Fibroblast of lung (primary cell): ENCODE results near the gene ZNF550. TPM values are rescaled to one million over a fixed set of nuclear protein-coding genes. Genes with fewer than 3 reads are reported as not detected.

Experiments
- DNase-seq, 2 donors: peaks; one replicate each; pipeline versions ENCODE4 v3.0.0 to v3.0.0-alpha.2; 2010; ENCODE audit warnings: low read depth in 2 of 2
- H2AFZ ChIP-seq: 2 replicates; pipeline ENCODE4 v1.5.1; 2012; ENCODE audit warnings: low read length, control low read depth, inconsistent platforms
- H3K27ac ChIP-seq: 2 replicates; pipeline ENCODE4 v1.5.1; 2011; ENCODE audit warnings: low read length, control low read depth; ENCODE audit not compliant: insufficient read depth
- H3K27me3 ChIP-seq: 2 replicates; pipeline ENCODE4 v1.5.1; 2011; ENCODE audit warnings: mild to moderate bottlenecking, low read length; ENCODE audit not compliant: control insufficient read depth, insufficient read depth
- H3K36me3 ChIP-seq: 2 replicates; pipeline ENCODE4 v1.5.1; 2011; ENCODE audit warnings: low read length; ENCODE audit not compliant: control insufficient read depth, insufficient read depth
- H3K4me1 ChIP-seq: 2 replicates; pipeline ENCODE4 v1.5.1; 2011; ENCODE audit warnings: low read length; ENCODE audit not compliant: control insufficient read depth, insufficient read depth; ENCODE audit errors: extremely low read depth
- H3K4me2 ChIP-seq: 2 replicates; pipeline ENCODE4 v1.5.1; 2011; ENCODE audit warnings: low read length, control low read depth; ENCODE audit not compliant: insufficient read depth; ENCODE audit errors: extremely low read depth
- H3K4me3 ChIP-seq, 4 experiments: fragments of 200-600 bp in 1 of 4; sonication (generic) in 1 of 4; replicated peaks in 1 of 4; 2 replicates each; pipeline ENCODE4 v1.5.1; 2011 to 2016; ENCODE audit warnings: low read length in 4 of 4, low read depth in 3 of 4, mild to moderate bottlenecking in 3 of 4, control low read depth in 2 of 4, inconsistent platforms in 1 of 4, mixed read lengths in 1 of 4; ENCODE audit not compliant: insufficient read depth in 1 of 4; ENCODE audit errors: control extremely low read depth in 1 of 4
- H3K79me2 ChIP-seq: 2 replicates; pipeline ENCODE4 v1.5.1; 2012; ENCODE audit warnings: mild to moderate bottlenecking, low read length, inconsistent platforms; ENCODE audit not compliant: control insufficient read depth, insufficient read depth
- H3K9ac ChIP-seq: 2 replicates; pipeline ENCODE4 v1.5.1; 2011; ENCODE audit warnings: mild to moderate bottlenecking, low read length, control low read depth; ENCODE audit not compliant: insufficient read depth
- H3K9me3 ChIP-seq: 2 replicates; pipeline ENCODE4 v1.5.1; 2012; ENCODE audit warnings: low read depth, low read length; ENCODE audit not compliant: control insufficient read depth, insufficient read depth
- H4K20me1 ChIP-seq: 2 replicates; pipeline ENCODE4 v1.5.1; 2011; ENCODE audit warnings: low read length; ENCODE audit not compliant: control insufficient read depth, insufficient read depth; ENCODE audit errors: extremely low read depth
- EZH2 ChIP-seq: IDR thresholded peaks from 2 replicates; pipeline ENCODE4 v1.5.1; 2012; ENCODE audit warnings: low read length, control low read depth, mild to moderate bottlenecking; ENCODE audit errors: missing control alignments
- polyA plus RNA-seq, 2 donors: library from polyadenylated mRNA; depleted of rRNA in 1 of 2; stranded (reverse) in 1 of 2; unstranded in 1 of 2; fragments of >200 nt; gene quantifications; 2 replicates each; pipeline ENCODE4 v1.2.1, GENCODE V29; 2011 to 2012; ENCODE audit warnings: missing spikeins in 1 of 2
- total RNA-seq: library from RNA; depleted of rRNA; stranded (reverse); fragments of >200 nt; gene quantifications from 2 replicates; pipeline ENCODE4 v1.2.1, GENCODE V29; 2014
- TF ChIP-seq, protein P1 (sequence below), 2 donors: IDR thresholded peaks in 1 of 2; conservative IDR thresholded peaks in 1 of 2; 1 replicate in 1 of 2; 2 replicates in 1 of 2; pipeline ENCODE4 v1.5.1; 2011 to 2012; ENCODE audit warnings: low read length in 2 of 2, control low read depth in 1 of 2, inconsistent platforms in 1 of 2, low read depth in 1 of 2, mild to moderate bottlenecking in 1 of 2

Gene ZNF550
- total and polyA plus RNA-seq, 2 donors (not counting 1 experiment from before 2014, with no cell fraction given): 5.7 to 8.6 TPM

DNA sequence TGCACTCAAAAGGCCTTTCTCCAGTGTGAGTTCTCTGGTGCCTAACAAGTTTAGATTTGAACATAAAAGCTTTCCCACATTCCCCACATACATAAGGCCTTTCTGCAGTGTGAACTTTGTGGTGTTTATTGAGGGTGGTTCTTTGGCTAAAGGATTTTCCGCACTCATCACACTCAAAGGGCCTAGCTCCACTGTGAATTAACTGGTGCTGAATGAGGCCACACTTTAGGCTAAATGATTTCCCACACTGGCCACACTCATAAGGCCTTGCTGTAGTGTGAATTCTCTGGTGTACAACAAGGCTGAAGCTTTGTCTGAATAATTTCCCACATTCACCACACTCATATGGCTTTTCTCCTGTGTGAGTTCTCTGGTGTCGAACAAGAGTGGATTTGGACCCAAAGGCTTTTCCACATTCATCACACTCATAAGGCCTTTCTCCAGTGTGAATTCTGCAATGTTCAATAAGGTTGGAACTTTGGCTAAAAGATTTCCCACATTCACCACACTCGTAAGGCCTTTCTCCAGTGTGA, 12.8 kb upstream of the ZNF550 start:
- Histone ChIP-seq H3K36me3 (peaks cover 22% of the 10 kb centered on the region), H3K4me3 (no peak overlapping the region), H3K4me2 (no peak overlapping the region), H2AFZ (no peak overlapping the region), H3K9me3 (peaks cover 22% of the 10 kb centered on the region), H3K27me3 (no peaks in the 10 kb centered on the region), H3K4me1 (no peaks in the 10 kb centered on the region), H3K9ac (no peak overlapping the region), H3K79me2 (peaks cover 7% of the 10 kb centered on the region), H4K20me1 (no peaks in the 10 kb centered on the region), H3K27ac (no peak overlapping the region)
- no peak for DNase-seq
- TF ChIP-seq EZH2: no peak
- TF ChIP-seq, protein P1, sequence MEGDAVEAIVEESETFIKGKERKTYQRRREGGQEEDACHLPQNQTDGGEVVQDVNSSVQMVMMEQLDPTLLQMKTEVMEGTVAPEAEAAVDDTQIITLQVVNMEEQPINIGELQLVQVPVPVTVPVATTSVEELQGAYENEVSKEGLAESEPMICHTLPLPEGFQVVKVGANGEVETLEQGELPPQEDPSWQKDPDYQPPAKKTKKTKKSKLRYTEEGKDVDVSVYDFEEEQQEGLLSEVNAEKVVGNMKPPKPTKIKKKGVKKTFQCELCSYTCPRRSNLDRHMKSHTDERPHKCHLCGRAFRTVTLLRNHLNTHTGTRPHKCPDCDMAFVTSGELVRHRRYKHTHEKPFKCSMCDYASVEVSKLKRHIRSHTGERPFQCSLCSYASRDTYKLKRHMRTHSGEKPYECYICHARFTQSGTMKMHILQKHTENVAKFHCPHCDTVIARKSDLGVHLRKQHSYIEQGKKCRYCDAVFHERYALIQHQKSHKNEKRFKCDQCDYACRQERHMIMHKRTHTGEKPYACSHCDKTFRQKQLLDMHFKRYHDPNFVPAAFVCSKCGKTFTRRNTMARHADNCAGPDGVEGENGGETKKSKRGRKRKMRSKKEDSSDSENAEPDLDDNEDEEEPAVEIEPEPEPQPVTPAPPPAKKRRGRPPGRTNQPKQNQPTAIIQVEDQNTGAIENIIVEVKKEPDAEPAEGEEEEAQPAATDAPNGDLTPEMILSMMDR (conservative IDR thresholded peaks at IDR 0.05 in 1 of 2, IDR thresholded peaks at IDR 0.05 in 1 of 2; ENCODE audit: low read depth in 1 of 2, low read length in 2 of 2): no peak

DNA sequence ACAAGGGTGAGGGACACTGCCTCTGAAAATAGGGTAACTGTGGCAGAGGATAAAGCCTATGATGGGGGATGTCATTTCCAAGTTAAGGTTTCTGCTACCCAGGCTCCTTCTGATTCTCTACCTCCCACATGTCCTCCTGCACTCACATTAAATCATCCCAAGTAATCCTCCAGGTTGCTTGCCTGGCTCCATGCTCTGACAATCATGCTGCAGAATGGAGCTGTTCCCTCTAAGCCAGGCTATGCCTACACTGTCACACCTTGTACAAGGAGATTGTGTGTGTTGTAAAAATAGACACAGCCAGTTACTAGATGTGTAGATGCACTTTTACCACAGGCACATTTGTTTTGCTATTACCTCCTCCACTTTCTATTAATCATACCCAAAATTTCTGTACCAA, 11.0 kb upstream of the ZNF550 start:
- TF ChIP-seq, protein P1 (conservative IDR thresholded peaks at IDR 0.05 in 1 of 2, IDR thresholded peaks at IDR 0.05 in 1 of 2; ENCODE audit: low read depth in 1 of 2, low read length in 2 of 2): no peak
- TF ChIP-seq EZH2: no peak
- Histone ChIP-seq H4K20me1 (no peaks in the 10 kb centered on the region), H3K4me2 (no peak overlapping the region), H2AFZ (no peak overlapping the region), H3K27me3 (no peaks in the 10 kb centered on the region), H3K79me2 (no peaks in the 10 kb centered on the region), H3K27ac (no peak overlapping the region), H3K9me3 (peaks cover 18% of the 10 kb centered on the region), H3K4me1 (no peaks in the 10 kb centered on the region), H3K9ac (no peak overlapping the region), H3K4me3 (no peak overlapping the region), H3K36me3 (peaks cover 17% of the 10 kb centered on the region)
- DNase-seq: no peak

DNA sequence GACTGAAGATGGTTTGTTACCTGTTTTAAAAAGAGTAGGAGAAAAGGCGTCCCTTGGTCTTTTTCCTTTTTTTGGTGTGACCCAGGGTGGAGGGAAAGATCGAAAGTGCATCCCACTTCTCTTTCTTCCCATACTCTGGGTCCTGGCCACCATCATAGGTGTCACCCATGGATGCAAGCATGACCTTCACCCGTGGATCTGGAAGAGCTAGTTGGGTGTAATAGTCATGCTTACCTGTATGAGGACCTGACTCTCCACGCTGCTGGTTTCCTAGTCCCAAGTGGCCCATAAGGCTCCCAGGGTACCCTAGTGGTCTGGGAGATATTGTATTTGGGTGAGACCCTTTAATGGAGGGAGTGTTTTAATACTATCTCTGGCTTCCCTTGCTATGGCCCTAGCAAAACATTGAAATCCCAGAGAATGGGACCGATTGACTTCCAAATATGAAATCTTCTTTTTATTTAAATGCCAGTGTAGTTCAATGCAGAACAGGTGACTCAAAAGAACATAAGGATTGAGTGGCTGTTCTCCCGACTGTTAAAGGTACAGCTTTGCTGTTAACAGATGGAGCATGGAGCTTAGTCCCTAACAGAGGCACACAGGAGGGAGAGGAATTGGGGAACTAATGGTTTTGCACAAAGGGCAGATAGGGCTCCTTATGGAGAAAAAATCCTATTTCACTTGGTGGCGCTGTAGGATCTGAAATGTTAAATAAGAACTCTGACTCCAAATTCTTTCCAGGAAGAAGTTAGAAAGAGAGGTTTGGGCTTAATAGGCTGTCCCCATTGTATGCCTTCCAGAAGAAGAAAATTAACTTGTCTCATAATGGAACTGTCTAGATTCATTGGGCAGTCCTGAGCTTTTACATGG, 7.0 kb upstream of the ZNF550 start:
- Histone ChIP-seq H3K79me2 (no peaks in the 10 kb centered on the region), H3K4me1 (no peaks in the 10 kb centered on the region), H3K4me2 (no peak overlapping the region), H3K36me3 (no peaks in the 10 kb centered on the region), H3K9me3 (peaks cover 2% of the 10 kb centered on the region), H3K27ac (no peak overlapping the region), H4K20me1 (no peaks in the 10 kb centered on the region), H3K27me3 (no peaks in the 10 kb centered on the region), H2AFZ (no peak overlapping the region), H3K9ac (no peak overlapping the region), H3K4me3 (no peak overlapping the region)
- TF ChIP-seq EZH2: no peak
- TF ChIP-seq, protein P1 (conservative IDR thresholded peaks at IDR 0.05 in 1 of 2, IDR thresholded peaks at IDR 0.05 in 1 of 2; ENCODE audit: low read depth in 1 of 2, low read length in 2 of 2): no peak
- DNase-seq: peak; percentile 54
